ENCODE results near the gene HDAC7.

GRCh38 chr12:47762850-47763465, 56.7 kb downstream of the HDAC7 start:
- TF ChIP-seq CTCF (conservative IDR thresholded peaks at IDR 0.05; ENCODE audit: low read length) (no peak), EZH2phosphoT487 (IDR thresholded peaks at IDR 0.05; ENCODE audit: borderline replicate concordance) (no peak)
